Measurements from ENCODE around the gene ZNFX1. TPM values are rescaled to one million over a fixed set of nuclear protein-coding genes. Genes with fewer than 3 reads are reported as not detected.

The ZNFX1 gene
- polyA plus RNA-seq, 2 of the 4 experiments (the other 2 are of a cell fraction), result 6.0 to 11.5 TPM

- Histone ChIP-seq H3K4me2 (no peak overlapping the region), H3K4me1 (peaks cover 4% of the 10 kb centered on the region; the same call in 1 of the 3 replicates), H3K4me3 (no peak overlapping the region), H3K9me3 (no peaks in the 10 kb centered on the region), H3K27ac (no peak overlapping the region)
- POLR2A ChIA-PET, result interaction anchor here (0.9 kb wide), 1 partner anchor 46 kb away, joined by 3 read pairs; the partner anchor contains the start of gene ZNFX1
- no peak for TF ChIP-seq KDM1A (IDR thresholded peaks at IDR 0.05; ENCODE audit: low read depth)
- TF ChIP-seq MAFK (IDR thresholded peaks at IDR 0.05; ENCODE audit: partially characterized antibody), result peak; percentile 82
- peak; percentile 10; the same call in 1 of the 3 replicates for TF ChIP-seq SMC3 (IDR thresholded peaks at IDR 0.05)
- peak; percentile 33 to 44; a peak in 2 of 5 replicates for TF ChIP-seq RAD21 (conservative IDR thresholded peaks at IDR 0.05 in 1 of 2, IDR thresholded peaks at IDR 0.05 in 1 of 2)
- FAIRE-seq, result no peak
- peak; percentile 58 to 68 for ATAC-seq
- 57% methylated on average over 9 of the region's 9 CpGs for WGBS (ENCODE audit: missing lambda C conversion rate)
- DNase-seq (ENCODE audit: low read depth in 1 of 2, low spot score in 1 of 2), result peak in 1 of 2 experiments; percentile 47
- CTCF ChIA-PET, result interaction anchor here (0.6 to 7.8 kb wide), 14 partner anchors 11 to 550 kb away, joined by 3 to 58 read pairs (median 4); no protein-coding TSS in a partner anchor
Measured at GRCh38 chr20:49323622-49324238, 45.9 kb upstream of the ZNFX1 start.

DNA sequence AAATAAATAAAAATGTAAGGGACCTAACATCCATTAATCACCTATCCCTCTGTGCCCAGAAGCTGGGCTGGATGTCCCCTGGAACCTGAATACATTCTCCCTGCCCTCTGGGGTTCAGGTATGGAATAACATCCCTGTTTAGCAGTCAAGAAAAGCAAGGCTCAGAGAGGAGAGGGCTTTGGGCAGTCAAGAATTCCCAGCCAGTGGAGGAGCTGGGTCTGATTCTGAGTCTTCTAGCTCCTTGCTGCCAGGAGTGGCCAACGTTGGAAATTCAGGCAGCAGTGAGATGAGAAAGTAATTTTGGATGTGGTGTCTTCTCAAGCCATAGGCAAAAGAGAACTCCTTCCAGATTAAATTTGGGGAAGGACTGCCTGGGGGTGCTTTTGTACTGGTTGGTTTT lies 42.6 kb upstream of the ZNFX1 start:
- TF ChIP-seq USF2 (IDR thresholded peaks at IDR 0.05), result 0 out of 2 replicates have a peak, but pooled peaks have one; percentile 7
- peak; percentile 21 to 28; a peak in 1 of 5 replicates for TF ChIP-seq RAD21 (conservative IDR thresholded peaks at IDR 0.05 in 1 of 2, IDR thresholded peaks at IDR 0.05 in 1 of 2)
- no peak for TF ChIP-seq BHLHE40 (IDR thresholded peaks at IDR 0.05; ENCODE audit: low read depth, low read length)
- TF ChIP-seq SMC3 (IDR thresholded peaks at IDR 0.05), result 0 out of 3 replicates have a peak, but pooled peaks have one; percentile 8
- TF ChIP-seq, protein P1, sequence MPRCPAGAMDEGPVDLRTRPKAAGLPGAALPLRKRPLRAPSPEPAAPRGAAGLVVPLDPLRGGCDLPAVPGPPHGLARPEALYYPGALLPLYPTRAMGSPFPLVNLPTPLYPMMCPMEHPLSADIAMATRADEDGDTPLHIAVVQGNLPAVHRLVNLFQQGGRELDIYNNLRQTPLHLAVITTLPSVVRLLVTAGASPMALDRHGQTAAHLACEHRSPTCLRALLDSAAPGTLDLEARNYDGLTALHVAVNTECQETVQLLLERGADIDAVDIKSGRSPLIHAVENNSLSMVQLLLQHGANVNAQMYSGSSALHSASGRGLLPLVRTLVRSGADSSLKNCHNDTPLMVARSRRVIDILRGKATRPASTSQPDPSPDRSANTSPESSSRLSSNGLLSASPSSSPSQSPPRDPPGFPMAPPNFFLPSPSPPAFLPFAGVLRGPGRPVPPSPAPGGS (IDR thresholded peaks at IDR 0.05), result no peak
- CTCF ChIA-PET, result interaction anchor here (0.7 to 7.8 kb wide), 25 partner anchors 9 to 290 kb away, joined by 3 to 58 read pairs (median 4); no protein-coding TSS in a partner anchor
- POLR2A ChIA-PET, result interaction anchor here (0.7 to 1.6 kb wide), 4 partner anchors 30 to 274 kb away, joined by 3 to 10 read pairs (median 6); partner anchors contain the start of gene ZNFX1
- no peak overlapping the region for H3K27ac ChIP-seq
- DNase-seq (ENCODE audit: low read depth in 1 of 2, low spot score in 1 of 2), result peak; percentile 59 to 78
- no peak overlapping the region for H3K4me2 ChIP-seq
- 0% methylated on average over 1 of the region's 1 CpG for WGBS (ENCODE audit: missing lambda C conversion rate)
- peaks cover 10% of the 10 kb centered on the region; the same call in 1 of the 3 replicates for H3K9me3 ChIP-seq
- FAIRE-seq, result no peak
- no peak overlapping the region for H3K4me3 ChIP-seq
- peaks cover 12% of the 10 kb centered on the region; the same call in 1 of the 3 replicates for H3K4me1 ChIP-seq
- ATAC-seq, result peak; percentile 78 to 88

DNA sequence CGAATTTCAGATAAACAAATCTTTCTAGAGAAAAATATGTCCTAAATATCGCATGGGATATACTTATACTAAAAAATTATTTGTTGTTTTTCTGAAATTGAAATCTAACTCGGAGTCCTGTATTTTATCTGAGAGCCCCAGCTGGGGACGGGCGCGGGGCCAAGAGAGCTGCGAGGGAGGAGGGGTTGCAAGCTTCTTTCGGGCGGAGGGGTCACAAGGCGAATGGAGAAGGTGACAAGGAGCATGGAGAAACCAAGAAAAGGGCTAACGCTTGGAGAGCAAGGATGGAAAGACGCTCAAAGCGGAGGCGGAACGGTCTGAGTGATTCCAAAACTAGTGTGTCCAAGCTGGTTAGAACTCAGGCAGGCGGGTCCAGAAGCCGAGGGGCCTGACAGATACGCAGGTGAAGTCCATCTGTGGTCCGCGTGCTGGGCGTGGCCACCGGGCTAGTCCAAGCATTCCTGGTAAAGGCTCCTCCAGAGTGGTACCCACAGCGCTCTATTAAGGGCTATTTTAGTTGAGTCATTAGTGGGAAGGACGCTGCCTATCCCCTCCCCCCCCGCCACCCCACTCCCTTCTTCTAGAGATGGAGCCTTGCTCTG lies 41.5 kb upstream of the ZNFX1 start:
- ATAC-seq (no peak), FAIRE-seq (no peak), DNase-seq (ENCODE audit: low read depth in 1 of 2, low spot score in 1 of 2) (no peak)
- Histone ChIP-seq H3K4me3 (peak overlapping the region; percentile 44), H3K4me1 (peaks cover 12% of the 10 kb centered on the region; the same call in 1 of the 3 replicates), H3K9me3 (peaks cover 10% of the 10 kb centered on the region; the same call in 1 of the 3 replicates), H3K27ac (no peak overlapping the region), H3K4me2 (peak overlapping the region; percentile 96)
- ChIA-PET CTCF (interaction anchor here (0.6 to 7.8 kb wide), 16 partner anchors 9 to 241 kb away, joined by 3 to 58 read pairs (median 6); no protein-coding TSS in a partner anchor), POLR2A (interaction anchor here (0.6 to 1.7 kb wide), 2 partner anchors 41 to 312 kb away, joined by 4 to 5 read pairs; partner anchors contain the start of gene ZNFX1)
- 36% methylated on average over 24 of the region's 25 CpGs for WGBS (ENCODE audit: missing lambda C conversion rate)
- TF ChIP-seq FOSB (CRISPR knock-in tag; IDR thresholded peaks at IDR 0.05) (no peak), NPAS2 (CRISPR knock-in tag; IDR thresholded peaks at IDR 0.05; ENCODE audit: borderline replicate concordance) (no peak), SREBF2 (IDR thresholded peaks at IDR 0.05) (no peak), ZSCAN20 (CRISPR knock-in tag; IDR thresholded peaks at IDR 0.05) (no peak), CHD2 (IDR thresholded peaks at IDR 0.05; ENCODE audit: low read length, partially characterized antibody) (no peak), TFCP2L1 (CRISPR knock-in tag; IDR thresholded peaks at IDR 0.05) (no peak), POLR2A (IDR thresholded peaks at IDR 0.05; ENCODE audit: low read length) (no peak), HDAC2 (IDR thresholded peaks at IDR 0.05) (no peak), POLR2AphosphoS2 (conservative IDR thresholded peaks at IDR 0.05; ENCODE audit: low read length) (no peak), FOSL2 (IDR thresholded peaks at IDR 0.05) (no peak), FOSL2 (CRISPR knock-in tag; IDR thresholded peaks at IDR 0.05) (no peak), KDM1A (IDR thresholded peaks at IDR 0.05; ENCODE audit: low read depth) (no peak), NR3C1 (IDR thresholded peaks at IDR 0.05) (no peak), JUN (IDR thresholded peaks at IDR 0.05) (no peak), TP53 (CRISPR knock-in tag; IDR thresholded peaks at IDR 0.05) (no peak), SMC3 (IDR thresholded peaks at IDR 0.05) (no peak), MAFK (IDR thresholded peaks at IDR 0.05; ENCODE audit: partially characterized antibody) (no peak)
- TF ChIP-seq, protein P2, sequence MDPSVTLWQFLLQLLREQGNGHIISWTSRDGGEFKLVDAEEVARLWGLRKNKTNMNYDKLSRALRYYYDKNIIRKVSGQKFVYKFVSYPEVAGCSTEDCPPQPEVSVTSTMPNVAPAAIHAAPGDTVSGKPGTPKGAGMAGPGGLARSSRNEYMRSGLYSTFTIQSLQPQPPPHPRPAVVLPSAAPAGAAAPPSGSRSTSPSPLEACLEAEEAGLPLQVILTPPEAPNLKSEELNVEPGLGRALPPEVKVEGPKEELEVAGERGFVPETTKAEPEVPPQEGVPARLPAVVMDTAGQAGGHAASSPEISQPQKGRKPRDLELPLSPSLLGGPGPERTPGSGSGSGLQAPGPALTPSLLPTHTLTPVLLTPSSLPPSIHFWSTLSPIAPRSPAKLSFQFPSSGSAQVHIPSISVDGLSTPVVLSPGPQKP (IDR thresholded peaks at IDR 0.05; ENCODE audit: low read depth, low read length), result no peak
- TF ChIP-seq, protein P3, sequence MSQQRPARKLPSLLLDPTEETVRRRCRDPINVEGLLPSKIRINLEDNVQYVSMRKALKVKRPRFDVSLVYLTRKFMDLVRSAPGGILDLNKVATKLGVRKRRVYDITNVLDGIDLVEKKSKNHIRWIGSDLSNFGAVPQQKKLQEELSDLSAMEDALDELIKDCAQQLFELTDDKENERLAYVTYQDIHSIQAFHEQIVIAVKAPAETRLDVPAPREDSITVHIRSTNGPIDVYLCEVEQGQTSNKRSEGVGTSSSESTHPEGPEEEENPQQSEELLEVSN (IDR thresholded peaks at IDR 0.05; ENCODE audit: borderline replicate concordance, low read depth), result no peak
- TF ChIP-seq, protein P4, sequence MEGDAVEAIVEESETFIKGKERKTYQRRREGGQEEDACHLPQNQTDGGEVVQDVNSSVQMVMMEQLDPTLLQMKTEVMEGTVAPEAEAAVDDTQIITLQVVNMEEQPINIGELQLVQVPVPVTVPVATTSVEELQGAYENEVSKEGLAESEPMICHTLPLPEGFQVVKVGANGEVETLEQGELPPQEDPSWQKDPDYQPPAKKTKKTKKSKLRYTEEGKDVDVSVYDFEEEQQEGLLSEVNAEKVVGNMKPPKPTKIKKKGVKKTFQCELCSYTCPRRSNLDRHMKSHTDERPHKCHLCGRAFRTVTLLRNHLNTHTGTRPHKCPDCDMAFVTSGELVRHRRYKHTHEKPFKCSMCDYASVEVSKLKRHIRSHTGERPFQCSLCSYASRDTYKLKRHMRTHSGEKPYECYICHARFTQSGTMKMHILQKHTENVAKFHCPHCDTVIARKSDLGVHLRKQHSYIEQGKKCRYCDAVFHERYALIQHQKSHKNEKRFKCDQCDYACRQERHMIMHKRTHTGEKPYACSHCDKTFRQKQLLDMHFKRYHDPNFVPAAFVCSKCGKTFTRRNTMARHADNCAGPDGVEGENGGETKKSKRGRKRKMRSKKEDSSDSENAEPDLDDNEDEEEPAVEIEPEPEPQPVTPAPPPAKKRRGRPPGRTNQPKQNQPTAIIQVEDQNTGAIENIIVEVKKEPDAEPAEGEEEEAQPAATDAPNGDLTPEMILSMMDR (IDR thresholded peaks at IDR 0.05), result no peak
- TF ChIP-seq, protein P5, sequence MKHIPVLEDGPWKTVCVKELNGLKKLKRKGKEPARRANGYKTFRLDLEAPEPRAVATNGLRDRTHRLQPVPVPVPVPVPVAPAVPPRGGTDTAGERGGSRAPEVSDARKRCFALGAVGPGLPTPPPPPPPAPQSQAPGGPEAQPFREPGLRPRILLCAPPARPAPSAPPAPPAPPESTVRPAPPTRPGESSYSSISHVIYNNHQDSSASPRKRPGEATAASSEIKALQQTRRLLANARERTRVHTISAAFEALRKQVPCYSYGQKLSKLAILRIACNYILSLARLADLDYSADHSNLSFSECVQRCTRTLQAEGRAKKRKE (CRISPR knock-in tag; IDR thresholded peaks at IDR 0.05; ENCODE audit: low read depth), result no peak
